ENCODE measurements around the gene ZDHHC8.

Gene ZDHHC8

GRCh38 chr22:20127869-20128618, 3.6 kb upstream of the ZDHHC8 start:
- no peak for TF ChIP-seq CTCF (IDR thresholded peaks at IDR 0.05; ENCODE audit: extremely low read depth, insufficient read depth, missing control alignments)
- in situ Hi-C loops (cut with MboI; ENCODE audit: low pct_unique_long_range_greater_than_20kb, low sequenced_read_pairs, unreplicated experiment), result no loop called here
- DNase-seq (ENCODE audit: low spot score), result no peak

DNA sequence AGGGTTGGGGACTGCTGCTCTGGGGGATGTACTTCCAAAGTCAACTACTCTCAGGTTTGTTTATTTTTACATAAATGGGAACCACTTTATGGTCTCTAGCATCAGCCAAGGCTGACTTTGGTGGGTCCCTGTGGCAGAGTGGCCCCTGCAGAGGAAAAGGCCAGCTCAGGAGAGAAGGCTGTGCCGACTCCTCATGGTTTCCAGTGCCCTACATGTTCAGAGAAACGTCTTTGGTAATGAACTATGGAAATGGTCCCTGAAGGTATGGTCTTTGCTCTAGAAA, 3.0 kb upstream of the ZDHHC8 start:
- in situ Hi-C loops (cut with MboI; ENCODE audit: low pct_unique_long_range_greater_than_20kb, low sequenced_read_pairs, unreplicated experiment), result no loop called here
- DNase-seq (ENCODE audit: low spot score), result no peak
- no peak for TF ChIP-seq CTCF (IDR thresholded peaks at IDR 0.05; ENCODE audit: extremely low read depth, insufficient read depth, missing control alignments)

DNA sequence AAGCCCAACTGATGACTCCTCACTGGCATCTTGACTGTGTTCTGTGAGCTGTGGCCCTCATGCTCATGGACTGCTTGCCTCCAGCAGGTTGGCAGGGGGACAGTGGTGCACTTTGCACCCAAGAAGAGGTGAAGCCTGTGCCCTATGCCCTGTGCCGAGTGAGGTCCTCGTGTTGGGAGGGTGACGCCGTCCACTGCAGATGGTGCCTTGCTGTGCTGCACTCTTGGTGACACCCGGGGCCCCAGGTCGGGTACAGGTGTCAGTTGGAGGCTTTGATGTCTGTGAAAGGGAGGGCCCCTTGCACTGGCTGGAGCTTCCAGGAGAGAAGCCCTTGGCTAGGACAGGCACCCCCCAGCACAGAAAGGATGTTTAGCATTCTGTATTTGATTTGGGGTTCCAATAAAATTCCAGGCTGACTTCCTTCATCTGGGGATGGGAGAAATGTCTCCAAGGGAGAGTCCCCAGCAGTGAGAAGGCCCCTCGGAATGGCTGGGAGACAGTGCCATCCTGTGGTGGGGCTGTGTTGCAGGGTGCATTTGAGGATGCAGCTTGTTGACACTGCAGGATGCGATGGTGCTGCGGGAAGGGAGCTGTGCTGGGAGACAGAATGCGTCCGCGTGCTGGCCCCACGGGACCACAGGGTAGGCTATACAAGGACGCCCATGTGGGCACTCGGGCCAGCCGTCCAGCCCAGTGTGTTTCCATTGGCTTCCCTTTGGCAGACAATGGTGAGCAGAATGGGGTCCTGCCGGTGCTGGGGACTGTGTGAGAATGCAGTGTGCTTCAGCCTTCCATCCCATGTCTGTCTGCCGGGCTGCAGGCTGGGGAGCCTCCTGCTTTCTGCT, 2.5 kb upstream of the ZDHHC8 start:
- TF ChIP-seq CTCF (IDR thresholded peaks at IDR 0.05; ENCODE audit: extremely low read depth, insufficient read depth, missing control alignments), result peak; percentile 51
- in situ Hi-C loops (cut with MboI; ENCODE audit: low pct_unique_long_range_greater_than_20kb, low sequenced_read_pairs, unreplicated experiment), result no loop called here
- no peak for DNase-seq (ENCODE audit: low spot score)

DNA sequence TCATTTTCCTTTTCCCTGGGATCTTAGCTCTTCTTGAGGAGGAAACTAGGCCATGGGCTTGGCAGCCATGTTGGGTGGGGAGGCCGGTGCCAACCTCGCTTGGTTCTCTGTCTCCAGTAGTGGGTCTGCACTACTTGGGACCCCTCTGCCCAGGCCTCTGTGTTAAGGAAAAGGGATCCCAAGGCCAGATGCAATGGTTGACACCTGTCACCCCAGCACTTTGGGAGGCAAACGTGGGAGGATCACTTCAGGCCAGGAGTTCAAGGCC, 1.9 kb upstream of the ZDHHC8 start:
- no peak for TF ChIP-seq CTCF (IDR thresholded peaks at IDR 0.05; ENCODE audit: extremely low read depth, insufficient read depth, missing control alignments)
- in situ Hi-C loops (cut with MboI; ENCODE audit: low pct_unique_long_range_greater_than_20kb, low sequenced_read_pairs, unreplicated experiment), result no loop called here
- DNase-seq (ENCODE audit: low spot score), result no peak

DNA sequence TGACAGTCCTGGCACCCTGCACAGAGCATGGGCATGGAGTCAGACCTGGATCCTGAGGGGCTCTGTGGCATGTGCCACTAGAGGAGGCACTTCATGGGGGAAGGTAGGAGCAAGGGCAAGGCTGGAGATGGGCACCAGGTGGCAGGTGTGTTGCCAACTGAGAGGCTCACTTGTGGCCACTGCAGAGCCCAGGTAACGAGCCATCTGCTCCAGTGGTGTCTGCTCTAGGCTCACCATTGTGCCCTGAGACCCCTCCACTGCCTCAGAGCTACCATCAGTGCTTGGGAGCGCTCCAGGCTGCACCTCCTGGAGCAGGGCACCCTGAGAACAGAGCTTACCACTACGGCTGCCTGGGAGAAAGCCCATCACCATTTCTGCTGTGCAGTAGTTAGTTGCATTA, 1.3 kb upstream of the ZDHHC8 start:
- no peak for TF ChIP-seq CTCF (IDR thresholded peaks at IDR 0.05; ENCODE audit: extremely low read depth, insufficient read depth, missing control alignments)
- no peak for DNase-seq (ENCODE audit: low spot score)
- in situ Hi-C loops (cut with MboI; ENCODE audit: low pct_unique_long_range_greater_than_20kb, low sequenced_read_pairs, unreplicated experiment), result no loop called here

DNA sequence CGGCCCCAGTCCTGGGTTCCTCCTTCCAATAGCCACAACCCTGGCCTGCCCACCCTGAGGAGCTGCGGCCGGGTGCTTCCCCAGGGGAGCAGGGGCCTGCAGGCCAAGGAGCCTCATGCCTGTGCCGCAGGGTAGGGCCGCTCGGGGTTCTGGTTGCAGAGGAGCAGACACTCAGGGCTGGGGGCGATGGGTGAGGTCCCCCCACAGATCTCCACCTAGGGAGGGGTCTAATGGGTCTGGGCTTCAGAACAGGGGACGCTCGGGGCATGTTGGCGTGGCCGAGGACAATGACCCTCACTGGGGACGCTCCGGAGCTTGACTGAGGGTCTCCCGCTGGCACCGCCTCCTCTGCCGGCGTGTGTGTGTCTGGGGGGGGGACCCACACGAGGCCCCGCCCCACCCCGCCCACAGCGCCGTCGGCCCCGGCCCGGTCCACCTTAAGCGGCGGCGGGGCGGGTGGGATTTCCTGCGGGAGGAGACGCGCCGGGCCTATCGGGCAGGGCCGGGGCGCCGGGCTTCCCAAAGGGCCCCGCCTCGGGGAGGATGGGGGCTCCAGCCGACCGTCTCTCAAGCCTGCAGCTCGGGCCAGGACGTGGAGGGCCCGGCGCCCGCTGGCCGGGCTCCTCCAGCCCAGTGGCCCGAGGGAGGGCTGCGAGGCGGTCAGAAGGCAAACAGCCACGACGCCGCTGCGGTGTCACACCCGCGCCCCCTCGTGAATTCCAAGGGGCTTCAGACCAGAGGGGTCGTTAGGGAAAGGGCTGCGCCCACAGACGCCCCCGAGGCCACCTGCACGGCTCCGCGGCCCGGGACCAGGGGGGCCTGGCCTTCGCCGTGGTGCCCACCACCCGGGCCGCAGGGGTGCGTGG, 640 bp upstream of the ZDHHC8 start:
- in situ Hi-C loops (cut with MboI; ENCODE audit: low pct_unique_long_range_greater_than_20kb, low sequenced_read_pairs, unreplicated experiment), result no loop called here
- peak; percentile 92 for DNase-seq (ENCODE audit: low spot score)
- no peak for TF ChIP-seq CTCF (IDR thresholded peaks at IDR 0.05; ENCODE audit: extremely low read depth, insufficient read depth, missing control alignments)

Data from GM13977 (cell line).